HG02623 (cell line): ENCODE measurements around the gene RANBP17.
"Not testable (repeated sequence)": the region's sequence is repeated elsewhere in the genome, so short reads cannot be mapped to it uniquely, and the experiment has no call there.

Experiments
- ATAC-seq: cut with Tn5 transposase; IDR thresholded peaks from one replicate; pipeline ENCODE4 v1.9.1; 2021; ENCODE audit warnings: moderate library complexity; ENCODE audit not compliant: unreplicated experiment

The RANBP17 gene

DNA sequence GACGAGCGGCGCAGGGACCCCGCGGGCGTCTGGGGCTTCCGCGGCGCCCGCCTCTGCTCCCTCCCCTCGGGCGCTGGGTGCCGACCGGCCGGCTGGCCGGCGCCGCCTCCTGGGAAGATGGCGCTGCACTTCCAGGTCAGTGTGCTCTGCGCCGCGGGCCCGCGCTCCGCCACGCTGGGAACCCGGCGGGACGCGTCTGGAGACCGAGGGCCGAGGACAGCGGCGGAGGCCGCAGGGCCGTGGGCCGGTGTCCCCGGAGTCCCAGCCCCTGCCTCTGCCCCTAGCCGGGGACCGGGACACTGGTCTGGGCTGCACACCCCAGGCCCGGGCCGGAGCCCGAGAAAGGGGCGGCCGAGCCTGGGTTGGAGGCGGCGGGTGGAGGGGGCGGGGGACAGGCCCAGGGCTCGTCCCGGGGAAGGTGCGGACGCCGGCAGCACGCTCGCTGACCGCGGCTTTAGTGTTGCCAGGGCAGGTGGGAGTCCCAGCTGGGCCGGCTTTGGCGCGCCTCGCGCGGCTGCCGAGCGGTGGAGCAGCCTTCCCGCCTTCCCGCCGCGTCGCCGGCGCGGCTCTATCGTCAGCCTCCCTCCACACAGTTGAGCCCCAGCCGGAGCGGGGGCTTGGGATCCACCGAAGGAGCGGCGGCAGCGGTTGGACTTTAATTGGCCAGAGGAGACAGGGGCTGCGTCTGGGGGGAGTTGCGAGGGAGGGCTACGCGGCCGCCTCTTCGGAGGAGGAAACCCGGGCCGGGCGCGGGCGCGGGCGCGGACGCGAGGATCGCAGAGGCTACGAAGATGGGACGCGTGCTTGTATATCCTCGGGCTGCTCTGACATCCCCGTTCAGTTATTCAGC is at the start of gene RANBP17:
Gene RANBP17 (plus strand): TSS at position 102 of the 850 bp plus-strand sequence.
- ATAC-seq = no peak

DNA sequence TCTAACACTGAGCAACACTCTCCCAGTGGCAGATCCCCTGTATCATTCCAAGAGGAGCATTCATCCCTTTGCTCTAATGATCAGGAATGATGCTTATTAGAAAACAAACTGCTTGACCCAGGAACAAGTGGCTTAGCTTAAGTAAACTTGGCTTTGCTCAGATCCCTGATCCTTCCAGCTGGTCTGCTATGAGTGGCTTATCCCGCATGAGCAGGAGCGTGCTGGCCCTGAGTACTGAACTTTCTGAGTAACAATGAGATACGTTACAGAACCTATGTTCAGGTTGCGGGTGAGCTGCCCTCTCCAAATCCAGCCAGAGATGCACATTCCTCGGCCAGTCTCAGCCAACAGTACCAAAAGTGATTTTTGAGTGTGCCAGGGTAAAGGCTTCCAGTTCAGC is 48.6 kb upstream of the RANBP17 start:
- ATAC-seq = no peak

DNA sequence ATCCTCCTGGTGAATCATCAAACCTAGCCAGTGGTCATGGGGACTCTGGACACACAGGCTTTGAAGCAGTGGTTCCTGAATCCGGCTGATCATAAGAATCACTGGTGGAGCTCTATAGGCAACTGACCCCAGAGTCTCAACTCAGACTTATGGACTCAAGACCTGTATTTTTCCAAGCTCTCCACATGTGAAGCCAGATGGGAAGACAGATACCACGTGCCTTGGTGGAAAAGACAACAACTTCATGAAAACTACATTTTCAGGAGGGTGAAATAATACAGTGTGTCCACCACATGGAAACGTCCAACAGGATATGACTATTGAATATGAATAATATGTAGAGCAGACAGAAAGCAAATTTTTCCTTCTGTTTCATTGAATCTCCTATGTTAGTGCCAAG is 44.6 kb upstream of the RANBP17 start:
- no peak for ATAC-seq

DNA sequence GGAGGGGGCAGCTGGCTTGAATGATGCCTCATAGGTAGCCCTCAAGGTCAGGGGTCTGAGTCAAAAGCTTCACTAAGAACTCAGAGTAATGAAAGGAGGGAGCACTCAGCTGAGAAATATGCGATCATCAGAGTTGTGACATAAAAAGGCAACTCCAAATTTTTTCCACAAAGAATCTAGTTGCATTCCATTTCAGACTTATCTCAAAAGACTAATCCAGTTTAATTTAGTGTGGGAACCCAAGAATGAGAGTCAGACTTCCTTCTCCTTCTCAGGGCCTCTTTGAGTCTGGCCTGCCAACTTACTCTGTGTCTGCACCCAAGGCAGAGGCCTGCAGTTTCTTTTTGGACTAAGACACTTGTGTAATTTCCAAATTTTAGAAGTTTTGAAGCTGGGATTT is 43.6 kb upstream of the RANBP17 start:
- no peak for ATAC-seq

DNA sequence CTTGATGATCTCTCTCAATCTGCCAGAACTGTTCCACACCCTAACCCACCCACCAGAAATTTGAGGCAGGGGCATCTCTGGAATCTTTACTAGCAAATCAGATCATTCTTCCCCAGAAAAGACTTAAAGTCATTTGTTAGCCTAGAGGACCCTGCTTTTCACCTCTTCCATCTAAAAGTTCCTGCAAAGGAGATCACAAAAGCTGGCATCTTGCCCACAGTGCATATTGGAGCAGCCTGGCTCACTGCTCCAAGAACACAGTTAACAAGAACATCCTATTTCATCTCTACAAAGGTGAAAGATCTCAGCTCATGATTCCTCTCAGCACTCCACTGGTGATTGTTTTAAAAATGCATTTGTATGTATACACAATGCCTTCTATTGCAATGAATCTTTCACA is 42.0 kb upstream of the RANBP17 start:
- ATAC-seq = no peak

DNA sequence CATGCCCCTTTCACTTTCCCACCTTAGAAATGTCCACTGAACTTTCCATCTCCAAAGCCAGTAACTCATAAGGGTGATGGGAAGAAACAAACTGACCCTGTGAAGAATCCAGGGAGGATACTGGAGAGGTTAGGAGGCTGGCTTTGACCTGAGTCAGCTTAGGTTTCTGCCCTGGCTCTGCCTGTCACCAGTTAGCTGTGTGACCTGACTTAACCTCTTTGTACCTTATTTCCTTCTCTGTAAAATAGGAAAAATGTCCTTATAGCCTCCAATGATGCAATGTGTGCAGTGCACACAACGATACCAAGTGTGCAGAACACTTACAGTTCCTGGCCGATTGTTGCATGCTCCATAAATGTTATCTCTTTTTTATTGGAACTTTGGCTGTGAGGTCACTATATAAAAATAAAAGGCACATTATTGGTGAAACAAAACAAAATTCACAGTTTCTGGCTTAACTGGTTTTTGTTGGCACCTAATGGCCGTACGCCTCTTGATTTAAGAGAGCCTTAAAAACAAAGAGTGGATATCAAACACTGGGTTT is 40.5 kb upstream of the RANBP17 start:
- no peak for ATAC-seq

DNA sequence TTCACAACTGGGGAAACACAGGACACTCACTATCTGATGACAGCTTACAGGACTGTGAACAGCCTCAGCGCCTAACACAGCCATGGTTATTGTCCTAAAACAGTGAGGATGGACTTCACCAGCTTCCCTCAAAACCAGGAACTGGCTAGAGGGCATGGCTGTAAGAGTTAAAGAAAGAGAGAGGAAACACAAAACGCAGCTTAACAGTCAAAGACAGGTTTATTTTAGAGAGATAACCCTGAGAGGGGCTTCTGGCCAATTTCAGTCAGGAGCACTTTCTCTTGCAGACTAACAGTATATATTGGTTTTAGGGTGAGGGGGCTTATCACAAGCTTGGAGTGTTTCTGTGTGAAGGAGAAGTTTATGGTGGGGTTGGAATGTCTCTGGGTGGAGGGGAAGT is 35.7 kb upstream of the RANBP17 start:
- ATAC-seq = no peak

DNA sequence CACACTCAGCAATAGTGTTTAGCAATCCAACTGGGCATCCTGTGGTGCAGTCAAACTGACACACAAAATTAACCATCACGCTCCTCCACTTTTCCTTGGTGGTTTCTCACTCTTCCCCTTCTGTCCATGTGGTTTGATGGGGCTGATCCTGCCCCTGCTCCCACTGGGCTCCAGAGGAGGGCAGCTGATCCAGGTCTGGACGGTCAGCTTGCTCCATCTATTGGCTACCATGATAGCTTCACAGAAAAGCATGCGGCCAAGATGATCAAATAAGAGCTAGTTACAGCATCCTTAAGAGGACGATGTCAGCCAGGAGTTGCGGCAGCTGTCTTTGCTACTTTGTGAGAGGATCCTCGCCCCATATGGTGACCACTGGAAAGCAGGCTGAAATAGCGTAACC is 29.6 kb upstream of the RANBP17 start:
- ATAC-seq = no peak

DNA sequence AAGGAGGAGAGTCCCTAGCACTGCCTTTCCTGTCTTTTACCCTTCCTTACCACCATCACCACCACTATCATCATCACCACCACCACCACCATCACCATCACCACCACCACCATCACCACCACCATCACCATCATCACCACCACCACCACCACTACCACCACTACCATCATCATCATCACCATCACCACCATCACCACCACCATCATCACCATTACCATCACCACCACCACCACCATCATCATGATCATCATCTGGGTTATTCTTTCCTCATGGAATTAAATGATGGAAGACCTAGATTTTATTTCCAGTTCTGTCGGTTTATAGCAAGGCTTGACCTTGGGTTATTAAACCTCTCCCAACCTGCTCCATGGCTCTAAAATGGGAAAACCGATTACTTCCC is 27.8 kb upstream of the RANBP17 start:
- ATAC-seq = not testable (repeated sequence)

DNA sequence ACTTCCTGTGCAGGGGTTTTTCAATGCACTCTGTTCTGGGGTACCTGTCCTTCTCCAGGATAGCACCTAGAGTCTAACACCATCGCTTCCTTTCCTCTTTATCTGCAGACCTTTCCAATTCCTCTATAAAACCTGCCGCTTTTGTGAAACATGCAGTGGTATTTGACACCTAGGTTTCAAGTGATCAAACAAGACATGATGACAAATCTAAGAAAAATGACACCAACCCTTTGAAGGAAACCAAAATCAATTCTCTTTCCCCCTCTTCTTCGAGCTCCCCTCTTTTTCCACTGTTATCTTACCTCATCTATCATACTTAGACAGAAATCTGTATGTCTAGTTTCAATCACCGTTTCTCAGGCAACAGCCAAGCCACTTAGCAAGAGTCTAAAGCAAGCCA is 25.6 kb upstream of the RANBP17 start:
- no peak for ATAC-seq

DNA sequence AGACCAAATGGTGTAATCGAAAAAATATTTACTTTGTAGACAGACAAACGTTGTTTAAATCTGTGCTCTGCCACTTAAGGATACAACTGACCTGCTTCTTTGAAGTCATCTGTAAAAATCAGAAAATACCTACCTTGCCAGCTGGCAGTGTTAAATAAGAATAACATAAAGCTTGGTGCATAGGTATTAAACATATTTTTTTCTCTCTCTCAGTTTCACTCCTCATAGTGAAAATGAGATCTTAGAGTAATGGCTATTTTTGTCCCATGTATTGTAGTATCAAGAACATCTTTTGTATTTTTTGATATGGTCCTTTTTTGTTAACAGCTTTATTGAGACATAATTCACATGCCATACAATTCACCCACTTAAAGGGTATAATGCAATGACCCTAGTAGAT is 17.9 kb upstream of the RANBP17 start:
- ATAC-seq = no peak

DNA sequence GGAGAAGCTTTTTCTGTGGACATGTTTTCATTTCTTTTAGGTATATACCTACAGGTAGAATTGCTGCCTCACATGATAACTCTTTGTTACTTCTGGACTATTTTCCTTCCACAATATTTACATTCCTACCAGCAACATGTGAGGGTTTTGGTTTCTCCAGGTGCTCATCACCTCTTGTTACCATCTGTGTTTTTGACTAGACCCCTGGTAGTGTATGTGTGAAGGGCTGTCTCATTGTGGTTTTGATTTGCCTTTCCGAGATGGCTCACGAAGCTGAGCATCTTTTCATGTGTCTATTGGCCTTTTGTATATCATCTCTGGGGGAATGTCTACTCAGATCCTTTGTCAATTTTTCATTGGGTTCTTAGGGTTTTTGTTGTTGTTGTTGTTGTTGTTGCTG is 17.2 kb upstream of the RANBP17 start:
- no peak for ATAC-seq

DNA sequence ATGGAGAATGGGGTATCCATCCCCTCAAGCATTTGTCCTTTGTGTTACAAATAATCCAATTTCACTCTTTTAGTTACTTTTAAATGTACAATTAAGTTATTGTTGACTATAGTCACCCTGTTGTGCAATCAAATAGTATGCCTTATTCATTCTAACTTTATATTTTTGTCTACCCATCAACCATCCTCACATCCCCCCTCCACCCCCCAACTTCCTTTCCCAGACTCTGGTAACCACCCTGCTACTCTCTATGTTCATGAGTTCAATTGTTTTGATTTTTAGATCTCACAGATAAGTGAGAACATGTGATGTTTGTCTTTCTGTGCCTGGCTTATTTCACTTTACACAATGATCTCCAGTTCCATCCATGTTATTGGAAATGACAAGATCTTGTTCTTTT is 15.4 kb upstream of the RANBP17 start:
- ATAC-seq = no peak

DNA sequence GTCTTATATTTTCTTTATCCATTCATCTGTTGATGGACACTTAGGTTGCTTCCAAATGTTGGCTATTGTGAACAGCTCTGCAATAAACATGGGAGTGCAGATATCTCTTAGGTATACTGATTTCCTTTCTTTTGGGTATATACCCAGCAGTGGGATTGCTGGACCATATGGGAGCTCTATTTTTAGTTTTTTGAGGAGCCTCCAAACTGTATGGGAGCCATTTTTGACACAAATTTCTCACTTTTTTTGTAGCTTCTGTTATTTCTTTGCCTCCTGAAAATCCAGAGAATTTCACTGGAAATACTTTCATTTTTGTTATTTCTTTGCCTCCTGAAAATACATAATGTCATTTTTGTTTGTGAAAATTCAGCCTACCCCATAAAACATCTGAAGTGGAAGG is 15.0 kb upstream of the RANBP17 start:
- no peak for ATAC-seq

DNA sequence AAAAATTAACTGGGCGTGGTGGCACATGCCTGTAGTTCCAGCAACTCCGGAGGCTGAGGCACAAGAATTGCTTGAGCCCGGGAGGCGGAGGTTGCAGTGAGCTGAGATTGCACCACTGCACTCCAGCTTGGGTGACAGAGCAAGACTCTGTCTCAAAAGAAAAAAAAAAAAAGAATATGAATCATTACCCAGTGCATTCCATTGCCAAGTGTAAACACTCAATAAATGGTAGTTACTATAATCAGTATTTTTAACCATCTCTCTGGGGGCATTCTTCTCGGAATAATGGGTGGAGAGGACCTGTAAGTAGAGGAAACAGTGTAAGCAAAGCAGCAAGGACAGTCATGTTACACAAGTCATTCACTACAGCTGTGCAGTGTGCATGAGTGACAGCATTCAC is 13.8 kb upstream of the RANBP17 start:
- ATAC-seq = no peak

DNA sequence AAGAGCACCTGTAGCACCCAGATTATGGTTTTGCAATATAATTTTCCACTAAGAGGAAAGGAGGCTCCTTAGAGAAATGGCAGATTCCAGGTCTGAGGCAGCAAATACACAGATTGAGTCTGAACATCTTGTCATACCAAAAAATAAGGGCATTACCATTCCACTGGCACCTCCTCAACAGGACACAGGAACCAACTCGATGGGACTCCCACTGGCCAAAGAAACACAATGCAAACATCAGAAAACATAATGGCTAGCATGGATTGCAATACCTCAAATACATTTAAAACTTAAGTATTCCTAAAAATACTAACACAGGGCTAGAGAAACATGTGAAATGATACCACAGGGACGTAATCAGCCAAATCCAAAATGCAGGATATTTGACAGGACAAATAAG is 12.4 kb upstream of the RANBP17 start:
- ATAC-seq = no peak

DNA sequence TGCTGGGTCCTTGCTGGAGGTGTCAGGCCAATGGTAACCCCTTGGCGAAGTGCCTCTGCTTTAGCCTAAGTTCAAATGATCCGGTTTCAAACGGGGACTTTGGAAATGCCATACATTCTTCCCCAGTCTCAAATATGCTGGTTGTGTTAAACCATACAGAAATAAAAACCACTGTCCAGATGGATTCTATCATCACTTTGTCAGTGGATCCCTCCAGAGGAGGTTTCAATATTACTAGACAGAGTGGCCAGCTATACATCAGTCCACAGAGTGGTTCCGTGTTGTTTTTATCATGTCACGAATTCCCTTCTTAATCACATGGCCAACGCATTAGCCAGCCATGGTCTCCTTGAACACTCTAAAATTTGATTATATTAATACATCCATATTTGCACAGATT is 7.3 kb upstream of the RANBP17 start:
- no peak for ATAC-seq

DNA sequence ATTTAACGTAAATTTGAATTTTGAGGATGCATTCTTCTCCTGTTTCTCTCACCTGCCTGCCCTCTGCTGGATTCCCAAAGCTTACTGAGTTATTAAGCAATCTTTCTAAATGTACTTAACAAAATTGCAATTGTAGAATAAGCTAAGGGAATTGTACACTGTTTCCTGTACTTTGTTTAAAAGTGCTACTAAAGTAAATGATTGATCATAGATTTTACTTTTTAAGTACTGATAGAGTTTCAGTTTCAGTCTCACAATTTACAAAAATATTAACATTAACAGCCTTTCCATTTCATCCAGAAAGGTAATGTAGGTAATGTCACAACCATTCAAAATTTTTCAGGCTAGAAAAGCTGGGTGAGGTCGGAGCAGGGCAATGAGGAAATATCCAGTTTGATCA is 4.8 kb upstream of the RANBP17 start:
- ATAC-seq = no peak

DNA sequence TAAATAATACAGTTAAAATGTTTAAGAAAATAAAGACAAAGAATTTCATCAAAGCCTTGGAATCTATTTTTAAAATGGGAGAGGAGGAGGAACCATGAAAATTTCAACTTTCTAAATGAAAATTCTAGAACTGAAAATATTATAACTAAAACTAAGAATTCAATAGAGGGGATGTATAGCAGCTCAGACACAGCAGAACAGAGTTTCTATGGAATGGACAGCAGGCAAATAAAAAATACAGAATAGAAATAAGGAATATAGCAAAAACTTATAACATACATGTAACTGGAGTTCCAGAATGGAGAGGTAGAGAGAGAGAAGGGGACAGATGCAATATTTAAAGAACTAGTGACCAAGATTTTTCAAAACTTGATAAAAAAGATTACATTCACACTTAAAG is 1.4 kb upstream of the RANBP17 start:
- ATAC-seq = no peak

DNA sequence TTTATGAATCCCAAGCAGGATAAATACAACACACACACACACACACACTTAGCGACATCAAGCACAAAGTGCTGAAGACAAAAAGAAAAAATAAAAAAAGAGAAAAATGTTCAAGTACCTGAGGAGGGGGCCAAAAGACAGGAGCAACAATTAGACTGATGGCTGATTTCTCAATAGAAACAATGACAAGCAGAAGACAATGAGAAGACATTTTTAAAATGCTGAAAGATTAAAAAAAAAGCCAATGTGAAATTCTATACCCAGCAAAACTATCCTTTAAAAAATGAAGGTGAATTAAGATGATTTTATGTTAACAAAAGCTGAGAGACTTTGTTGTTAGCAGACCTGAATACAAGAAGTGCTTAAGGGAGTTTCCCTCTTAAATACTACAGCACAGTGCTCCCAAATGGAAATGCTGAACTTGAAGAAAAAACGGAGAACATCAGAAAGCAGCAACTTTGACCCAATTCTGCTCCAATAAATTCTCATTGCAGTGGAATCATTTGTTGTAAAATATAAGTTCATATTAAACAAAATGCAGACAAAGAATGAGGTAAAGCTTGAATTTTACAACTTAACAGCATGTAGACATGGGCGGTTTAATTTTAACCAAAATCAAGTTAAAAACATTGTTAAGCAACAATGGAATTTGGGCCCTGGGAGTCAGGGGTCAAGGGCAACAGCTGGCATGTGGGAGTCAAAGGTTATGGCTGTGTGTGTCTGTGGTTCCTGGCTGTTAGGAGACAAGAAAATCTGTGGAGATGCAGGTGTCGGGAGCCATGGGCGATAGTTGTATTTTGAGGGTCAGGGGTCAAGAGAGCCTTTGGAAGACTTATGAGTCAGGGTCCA is 776 bp upstream of the RANBP17 start:
- no peak for ATAC-seq

DNA sequence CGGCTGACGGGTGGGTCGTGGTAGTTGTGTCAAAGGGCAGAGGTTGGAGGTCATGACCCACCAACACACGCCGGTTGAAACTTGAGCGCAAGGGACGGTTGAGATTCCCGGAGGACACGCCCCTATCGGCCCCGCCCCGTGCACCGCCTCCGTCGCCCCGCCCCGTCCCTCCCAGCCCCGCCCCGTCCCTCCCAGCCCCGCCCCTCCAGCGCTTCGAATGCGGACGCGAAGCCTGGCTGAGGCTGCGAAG is 226 bp upstream of the RANBP17 start:
- ATAC-seq = no peak

DNA sequence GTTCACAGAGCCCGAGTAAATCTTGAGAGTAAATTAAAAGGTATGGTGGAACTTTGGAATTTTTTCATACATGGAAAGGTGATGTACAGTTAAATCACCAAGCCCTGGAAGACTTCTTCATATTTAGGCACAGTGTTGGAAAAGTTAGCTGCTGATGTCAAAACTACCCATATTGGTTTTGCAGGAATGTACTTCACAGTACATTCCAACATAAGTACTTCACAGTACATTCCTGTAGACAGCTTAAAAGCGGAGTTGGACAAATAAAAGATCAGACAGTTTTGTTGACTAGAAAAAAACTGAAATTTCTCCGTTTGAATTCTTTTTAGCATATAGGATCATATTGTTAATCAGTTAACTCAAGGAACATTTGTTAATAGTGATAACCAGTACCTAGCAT is 1.8 kb downstream of the RANBP17 start:
- no peak for ATAC-seq
